HS-27A (cell line): Measurements from ENCODE around the gene EIF1.
"Not testable (repeated sequence)": the region's sequence is repeated elsewhere in the genome, so short reads cannot be mapped to it uniquely, and the experiment has no call there.

Experiments used
- DNase-seq: peaks from one replicate; pipeline ENCODE4 v3.0.0-alpha.2; 2012; ENCODE audit warnings: low read depth, missing footprints

Gene EIF1

DNA sequence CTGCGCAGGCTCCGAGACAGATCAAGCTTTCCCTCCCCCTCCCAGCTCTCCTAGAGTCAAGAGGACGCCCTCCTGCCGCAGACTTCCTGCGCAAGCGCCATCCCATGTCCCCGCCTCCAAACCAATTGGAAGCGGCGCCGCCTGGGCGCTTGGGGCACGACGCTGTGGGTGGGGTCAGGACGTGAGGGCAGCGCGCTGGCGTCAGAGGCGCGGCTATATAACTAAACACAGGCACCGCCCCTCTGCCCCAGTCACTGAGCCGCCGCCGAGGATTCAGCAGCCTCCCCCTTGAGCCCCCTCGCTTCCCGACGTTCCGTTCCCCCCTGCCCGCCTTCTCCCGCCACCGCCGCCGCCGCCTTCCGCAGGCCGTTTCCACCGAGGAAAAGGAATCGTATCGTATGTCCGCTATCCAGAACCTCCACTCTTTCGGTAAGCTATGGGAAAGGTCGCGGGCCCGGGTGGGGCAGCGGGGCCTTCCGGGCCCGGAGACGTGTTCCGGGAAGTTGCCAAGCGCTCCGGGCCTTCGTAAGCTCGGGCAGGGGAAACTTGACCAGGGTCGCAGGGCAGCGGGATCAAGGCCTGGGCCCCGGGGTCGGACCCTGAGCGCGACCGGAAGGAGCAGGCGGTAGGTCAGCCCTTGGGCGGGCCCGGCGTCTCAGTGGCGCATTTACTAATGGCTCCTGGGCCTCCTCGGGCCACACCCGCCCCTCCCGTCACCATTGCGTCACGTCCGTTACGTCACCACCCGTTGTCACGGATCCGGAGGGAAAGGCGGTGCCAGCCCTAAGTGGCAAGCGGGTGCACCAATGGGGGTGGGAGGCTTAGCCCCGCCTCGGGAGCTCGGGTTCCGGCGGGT is at the start of gene EIF1:
EIF1 (plus strand) TSS at position 245 of the 856 bp plus-strand sequence; CDS start at position 399, 154 bp downstream.
- peak; percentile 88 for DNase-seq

DNA sequence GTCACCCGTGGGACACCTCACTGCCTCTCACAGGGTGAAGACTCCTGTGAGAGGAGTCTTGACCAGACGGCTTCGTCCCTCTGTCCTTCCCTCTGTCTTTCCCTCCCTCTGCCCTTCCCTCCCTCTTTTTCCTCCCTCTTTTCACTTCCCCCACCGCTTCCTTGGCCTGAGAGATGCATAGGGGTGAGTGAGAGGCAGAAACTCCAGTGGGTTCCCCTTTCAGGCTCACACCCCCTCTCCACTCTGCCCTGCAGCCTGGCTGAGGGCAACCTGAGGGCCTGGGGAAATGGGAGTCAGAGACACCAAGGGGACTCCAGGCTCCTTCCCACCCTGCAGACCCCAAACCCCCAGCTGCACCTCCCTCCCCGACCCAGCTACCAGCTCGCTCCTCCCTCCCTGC is 49.7 kb upstream of the EIF1 start:
- DNase-seq = no peak

DNA sequence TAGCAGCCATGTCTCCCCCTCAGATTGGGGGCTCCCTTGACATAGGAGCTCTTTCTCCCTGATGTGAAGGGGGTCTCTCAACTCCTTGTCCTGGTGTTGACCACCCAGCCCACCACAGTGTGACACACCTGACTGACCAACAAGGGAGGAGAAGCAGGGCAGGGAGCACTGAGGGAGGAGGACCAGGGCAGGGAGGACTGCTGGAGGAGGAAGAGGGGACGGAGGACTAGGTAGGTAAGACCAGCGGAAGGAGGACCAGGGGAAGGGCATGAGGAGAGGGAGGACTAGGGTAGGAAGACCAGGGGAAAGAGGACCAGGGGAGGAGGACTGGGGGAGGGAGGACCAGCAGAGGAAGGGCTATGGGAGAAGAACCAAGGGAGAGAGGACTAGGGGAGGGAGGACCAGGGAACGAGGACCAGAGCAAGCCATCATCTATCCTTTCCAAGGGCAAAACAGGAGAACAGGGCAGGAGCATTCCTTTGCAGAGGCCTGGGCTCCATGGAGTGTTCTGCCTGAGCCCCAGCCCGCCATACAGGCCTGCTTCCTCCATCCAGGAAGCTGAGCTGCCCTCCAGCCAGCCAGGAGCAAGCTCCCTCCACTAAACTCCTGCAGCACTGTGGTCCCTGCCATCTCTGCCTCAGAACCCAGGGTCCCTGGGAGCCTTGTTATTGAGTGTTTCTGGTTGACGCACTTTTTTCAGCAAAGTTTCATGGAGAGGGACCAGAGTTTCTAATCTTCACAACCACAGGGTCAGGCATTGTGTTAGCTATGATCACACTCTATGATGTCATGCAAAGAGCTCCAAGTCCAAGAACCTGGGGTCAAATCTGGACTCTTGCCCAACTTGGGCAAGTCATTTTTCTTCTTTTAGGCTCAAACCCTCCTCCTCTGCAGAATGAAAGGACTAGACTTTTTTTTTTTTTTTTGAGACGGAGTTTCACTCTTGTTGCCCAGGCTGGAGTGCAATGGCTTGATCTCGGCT is 48.9 kb upstream of the EIF1 start:
- DNase-seq = no peak

DNA sequence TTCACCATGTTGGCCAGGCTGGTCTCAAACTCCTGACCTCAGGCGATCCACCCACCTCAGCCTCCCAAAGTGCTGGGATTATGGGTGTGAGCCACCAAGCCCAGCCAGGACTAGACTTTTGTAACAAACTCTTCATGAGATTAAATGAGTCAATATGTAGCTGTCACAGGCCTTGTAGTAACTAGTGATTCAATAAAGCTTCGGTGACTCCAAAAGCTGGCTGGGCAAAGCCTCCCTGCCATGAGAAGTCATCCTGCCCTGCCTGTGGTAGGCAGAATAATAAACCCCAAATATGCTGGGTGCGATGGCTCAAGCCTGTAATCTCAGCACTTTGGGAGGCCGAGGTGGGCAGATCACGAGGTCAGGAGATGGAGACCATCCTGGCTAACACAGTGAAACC is 48.1 kb upstream of the EIF1 start:
- DNase-seq = not testable (repeated sequence)

DNA sequence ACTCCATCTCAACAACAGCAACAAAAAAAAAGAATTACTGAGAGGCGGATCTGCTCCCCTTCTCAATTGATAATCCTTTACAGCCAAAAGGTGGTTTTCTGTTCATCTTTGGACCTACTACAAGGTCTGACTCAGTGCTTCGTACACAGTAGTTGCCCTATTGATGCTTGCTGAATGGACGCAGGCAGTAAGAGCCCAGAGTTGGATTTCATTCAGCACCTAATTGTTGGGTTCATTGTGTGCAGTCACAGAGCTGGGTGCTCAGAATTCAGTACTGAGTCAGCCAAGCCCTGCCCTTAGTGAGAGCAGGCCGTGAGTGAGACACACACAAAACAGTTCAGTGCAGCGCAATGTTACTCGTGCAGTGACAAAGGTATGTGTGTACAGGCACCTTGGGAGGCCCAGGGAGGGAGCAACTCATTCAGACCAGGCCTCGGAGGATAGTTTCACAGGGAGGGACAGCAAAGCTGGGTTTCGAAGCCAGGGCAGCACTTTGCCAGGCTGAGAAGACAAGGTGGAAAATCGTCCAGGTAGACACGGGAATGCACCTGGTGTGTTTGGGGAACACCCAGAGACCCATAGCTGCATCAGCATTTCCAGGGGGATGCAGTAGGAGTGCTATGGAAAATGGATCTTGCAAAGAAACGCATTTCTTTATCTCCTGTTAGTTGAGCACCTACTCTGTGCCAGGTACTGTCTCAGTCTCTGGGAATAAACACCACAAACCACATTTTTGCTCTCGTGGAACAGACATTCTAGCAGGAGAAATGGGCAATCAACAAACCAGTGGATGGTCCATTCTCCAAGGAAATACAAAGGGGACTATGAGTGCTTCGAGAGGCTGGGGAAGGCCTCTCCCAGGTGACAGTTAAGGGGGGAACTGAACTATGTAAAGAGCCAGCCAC is 46.2 kb upstream of the EIF1 start:
- no peak for DNase-seq

DNA sequence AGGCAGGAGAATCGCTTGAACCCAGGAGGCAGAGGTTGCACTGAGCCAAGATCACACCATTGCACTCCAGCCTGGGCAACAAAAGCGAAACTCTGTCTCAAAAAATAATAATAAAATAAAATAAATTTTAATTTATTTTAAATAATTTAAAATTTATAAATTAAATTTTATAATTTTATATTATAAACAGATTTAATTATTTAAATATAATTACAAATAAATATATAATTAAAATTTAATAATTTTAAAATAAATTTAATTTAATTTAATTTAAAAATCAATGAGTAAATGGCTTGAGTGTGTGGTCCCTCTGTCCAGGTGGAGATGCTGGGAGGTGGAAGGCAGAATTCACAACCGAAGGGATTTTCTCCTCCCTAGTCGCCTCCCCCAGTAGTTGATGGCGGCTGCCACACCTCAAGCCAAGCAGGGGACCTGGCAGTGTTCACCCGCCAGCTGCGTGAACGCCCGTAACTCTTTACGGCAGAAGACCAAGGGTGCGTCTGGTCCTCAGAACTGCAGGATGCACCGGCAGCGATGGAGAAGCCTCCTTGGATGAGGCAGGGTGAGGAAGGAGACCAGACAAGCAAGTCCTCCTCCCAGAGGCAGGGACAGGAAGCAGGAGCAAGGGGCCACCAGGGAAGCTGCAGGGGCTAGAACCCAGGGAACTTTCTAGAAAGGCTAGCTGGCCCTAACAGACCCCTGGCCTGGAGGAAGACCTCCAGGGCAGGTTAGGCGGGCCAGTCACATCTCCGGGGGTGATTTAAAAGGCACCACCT is 41.5 kb upstream of the EIF1 start:
- no peak for DNase-seq

DNA sequence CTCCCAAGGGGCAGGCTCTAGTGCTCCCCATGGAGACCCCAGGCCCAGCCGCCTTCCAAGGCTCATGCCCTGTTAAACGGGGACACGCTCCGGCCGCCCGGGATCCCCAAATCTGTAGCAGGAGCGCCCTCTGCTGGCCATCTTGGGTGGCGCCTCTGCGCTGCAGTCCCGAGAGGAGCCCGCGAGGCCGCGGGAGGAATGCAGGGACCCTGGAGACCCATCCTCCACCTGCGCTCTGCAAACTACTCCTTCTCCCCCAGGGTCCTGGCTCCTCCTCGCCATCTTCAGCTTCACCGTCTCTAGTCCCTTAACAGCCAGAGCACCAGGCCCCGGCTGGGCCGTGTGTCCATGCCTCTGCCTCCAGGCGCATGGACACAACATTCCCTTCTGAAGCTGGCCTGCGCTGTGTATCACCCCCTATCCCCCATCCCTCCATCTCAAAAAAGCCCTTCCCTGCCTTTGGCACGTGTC is 40.7 kb upstream of the EIF1 start:
- DNase-seq = no peak

DNA sequence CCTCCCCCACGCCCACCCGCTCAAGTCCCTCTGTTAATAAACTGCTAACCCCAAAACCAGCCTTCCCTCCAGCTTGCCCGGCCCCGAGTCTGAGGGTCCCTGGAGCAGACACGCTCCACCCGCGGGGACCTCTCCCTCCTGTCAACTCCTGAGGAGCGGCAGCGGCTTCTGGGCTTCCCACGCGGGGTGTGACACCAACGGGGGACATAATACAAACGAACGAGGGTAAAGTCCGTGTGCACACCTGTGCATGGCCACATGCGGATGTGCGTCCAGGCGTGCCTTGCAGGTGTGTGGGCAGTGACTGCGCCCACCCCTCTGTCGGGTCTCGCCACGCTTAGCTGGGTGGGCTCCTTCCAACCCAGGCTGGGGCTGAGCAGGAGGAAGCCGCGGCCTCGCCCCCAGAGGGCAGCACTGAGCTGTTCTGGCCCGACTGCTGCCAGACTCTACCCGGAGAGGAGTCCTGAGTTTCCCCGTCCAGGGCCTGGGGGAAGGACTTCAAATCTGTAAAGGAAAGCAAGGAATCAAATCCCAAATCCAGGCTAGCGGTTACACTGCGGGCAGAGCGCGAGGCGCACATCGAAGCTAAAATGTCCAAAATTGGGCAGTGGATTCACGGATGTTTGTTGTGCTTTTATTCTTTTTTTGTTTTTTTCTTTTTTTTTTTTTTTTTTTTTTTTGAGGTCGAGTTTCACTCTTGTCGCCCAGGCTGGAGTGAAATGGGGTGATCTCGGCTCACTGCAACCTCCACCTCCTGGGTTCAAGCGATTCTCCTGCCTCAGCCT is 40.1 kb upstream of the EIF1 start:
- DNase-seq = no peak

DNA sequence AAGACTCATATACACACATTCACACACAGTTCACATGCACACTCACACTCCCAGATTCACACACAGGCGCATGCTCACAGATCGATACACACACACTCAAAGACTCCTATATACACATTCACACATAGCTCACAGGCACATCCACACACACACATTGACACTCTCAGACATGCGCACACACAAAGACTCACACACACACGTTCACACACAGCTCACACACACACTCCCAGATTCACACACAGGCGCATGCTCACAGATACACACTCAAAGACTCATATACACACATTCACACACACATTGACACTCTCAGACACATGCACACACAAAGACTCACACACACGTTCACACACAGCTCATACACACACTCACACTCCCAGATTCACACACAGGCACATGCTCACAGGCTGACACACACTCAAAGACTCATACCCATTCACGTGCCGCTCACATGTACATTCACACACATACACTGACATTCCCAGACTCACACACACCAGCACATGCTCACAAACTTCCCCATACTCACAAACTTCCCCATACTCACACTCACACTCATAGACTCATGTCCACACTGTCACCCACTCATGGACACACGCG is 38.7 kb upstream of the EIF1 start:
- DNase-seq = no peak

DNA sequence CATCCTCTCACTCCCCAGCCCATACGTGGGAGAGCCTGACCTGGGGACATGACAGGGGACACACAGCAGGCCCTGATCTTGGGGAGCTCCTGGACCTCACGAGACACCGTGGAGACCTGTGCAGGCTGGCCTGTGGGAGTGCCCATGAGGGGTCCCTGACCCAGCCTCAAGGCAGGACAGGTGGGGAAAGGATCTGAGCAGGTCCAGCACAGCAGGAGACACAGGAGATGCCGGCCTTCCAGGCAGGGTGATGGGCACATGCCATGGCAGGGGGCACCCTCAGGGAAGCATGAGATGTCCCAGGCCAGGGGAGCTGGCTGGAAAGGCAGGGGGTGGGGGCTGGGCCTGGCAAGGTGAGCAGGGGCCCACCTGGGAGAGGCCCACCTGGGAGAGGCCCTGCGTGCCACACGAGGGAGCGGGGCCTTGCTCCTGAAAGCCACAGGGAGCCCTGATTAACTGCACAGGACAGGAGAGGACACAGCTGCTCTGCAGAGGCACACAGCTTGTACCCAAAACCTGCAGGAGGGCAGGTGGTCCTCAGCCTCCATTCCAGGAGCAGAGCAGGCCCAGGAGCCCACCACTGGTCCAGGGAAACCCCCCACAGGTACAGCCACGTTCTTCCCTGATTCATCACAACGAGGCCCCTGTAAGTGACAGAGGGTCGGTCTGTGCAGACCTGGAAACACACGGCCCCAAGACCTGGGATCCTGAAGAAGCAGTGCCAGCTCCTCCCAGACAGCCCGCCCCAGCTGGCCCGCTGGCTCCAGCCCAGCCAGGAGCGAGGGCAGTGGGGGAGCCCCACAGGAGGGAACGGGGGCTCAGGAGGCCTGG is 37.7 kb upstream of the EIF1 start:
- DNase-seq = no peak

DNA sequence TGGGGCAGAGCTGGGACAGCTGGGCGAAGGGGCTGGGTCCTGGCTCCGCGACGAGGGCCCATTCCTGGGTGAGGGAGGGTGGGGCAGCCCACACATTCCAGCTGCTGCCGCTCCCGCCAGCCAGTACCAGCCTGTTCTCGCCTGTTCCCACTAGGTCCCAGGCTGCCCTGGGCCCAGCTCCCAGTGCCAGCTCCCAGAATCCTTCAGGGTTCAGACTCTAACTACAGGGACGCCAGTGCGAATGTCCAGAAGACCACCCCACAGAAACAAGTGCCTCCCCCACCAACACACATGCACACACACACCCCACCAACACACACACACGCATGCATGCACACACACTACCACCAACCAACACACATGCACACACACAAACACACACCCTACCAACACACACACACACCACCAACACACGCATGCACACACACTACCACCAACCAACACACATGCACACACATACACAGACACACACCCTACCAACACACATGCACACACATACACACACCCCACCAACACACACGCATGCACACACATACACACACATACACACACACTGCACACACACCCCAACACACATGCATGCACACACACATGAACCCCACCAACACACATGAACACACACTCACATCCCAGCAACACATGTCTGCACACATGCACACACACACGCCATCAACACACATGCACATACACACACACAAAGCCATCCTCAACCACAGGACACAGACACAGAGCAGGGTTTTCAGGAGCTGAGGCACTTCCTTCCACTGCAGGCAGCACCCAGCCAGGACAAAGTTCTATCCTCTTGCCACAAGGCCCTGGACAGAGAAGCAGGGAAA is 36.8 kb upstream of the EIF1 start:
- DNase-seq = no peak

DNA sequence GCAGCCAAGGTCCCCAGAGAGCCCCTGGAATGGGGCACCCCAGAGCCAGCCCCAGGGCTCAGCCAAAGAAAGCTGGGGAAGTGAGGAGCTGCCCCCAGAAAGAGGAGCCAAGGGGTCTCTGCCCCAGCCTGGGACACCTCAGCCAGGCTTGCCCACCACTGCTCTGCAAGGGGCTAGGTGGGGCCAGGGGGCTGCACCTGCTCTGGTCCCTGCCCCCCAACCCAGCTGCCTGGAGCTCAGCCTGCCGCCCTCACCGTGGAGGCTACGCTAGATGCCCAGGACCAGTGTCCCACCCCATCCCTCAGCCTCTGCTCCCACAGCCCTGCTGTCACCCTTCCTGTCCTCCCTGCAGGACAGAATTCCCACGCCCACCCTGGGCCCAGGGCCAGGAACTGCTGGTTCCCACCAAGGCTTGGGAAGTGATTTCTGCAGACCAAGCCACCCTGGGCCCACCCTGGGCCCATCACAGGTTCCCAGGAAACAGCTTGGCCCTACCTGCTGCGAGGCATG is 36.2 kb upstream of the EIF1 start:
- DNase-seq = no peak

DNA sequence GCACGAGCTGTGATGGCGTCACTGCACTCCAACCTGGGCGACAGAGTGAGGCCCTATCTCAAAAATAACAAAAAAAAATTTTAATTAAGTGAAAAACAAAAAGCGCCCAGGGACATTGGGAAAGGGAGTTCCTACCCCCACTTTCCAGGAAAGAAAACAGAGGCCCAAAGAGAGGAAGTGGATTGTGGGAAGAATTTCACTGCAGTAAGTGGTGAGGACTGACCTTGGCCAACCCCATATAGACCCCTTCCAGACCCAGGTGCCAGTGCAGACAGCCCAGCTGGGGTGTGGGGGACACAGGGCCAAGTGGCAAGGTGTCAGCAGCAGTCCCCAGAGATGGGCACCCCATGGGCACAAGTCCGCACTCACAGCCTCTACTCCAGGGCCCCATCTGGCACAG is 35.3 kb upstream of the EIF1 start:
- no peak for DNase-seq

DNA sequence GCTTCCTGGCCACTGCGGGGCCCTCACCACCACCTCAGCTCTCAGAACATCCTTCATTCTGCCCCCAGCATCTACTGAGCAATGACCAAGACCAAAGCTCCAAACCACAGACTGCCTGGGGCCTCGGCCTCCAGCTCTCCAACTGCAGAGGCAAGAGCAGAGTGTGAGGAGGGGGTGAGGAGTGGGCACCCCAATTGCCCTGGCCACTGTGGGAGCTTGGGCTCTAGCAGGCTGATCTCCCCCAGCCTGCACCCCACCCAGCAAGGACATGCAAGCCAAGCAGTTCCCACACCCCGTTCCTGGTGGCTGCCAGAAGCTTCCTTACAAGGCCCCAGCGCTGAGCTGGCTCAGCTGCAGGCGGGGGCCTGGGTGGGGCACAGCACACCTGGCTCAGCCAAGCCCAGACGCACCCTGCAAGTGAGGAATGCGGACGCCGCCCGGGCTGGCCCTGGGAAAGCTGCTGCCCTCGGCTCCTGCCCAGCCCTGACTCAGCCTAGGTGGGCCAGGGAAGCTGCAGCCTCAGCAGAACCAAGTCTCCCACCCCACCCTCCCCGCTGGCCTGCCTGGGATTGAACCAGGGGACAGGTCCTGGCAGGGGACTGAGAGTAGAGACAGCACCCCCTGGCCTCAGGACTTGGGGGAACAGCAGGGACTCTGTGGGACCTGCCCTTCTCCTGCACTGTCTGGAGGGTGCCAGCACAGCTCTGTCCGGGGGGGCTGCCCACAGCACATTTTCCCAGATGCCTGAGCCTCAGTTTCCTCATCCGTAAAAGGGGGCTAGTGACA is 34.6 kb upstream of the EIF1 start:
- DNase-seq = no peak

DNA sequence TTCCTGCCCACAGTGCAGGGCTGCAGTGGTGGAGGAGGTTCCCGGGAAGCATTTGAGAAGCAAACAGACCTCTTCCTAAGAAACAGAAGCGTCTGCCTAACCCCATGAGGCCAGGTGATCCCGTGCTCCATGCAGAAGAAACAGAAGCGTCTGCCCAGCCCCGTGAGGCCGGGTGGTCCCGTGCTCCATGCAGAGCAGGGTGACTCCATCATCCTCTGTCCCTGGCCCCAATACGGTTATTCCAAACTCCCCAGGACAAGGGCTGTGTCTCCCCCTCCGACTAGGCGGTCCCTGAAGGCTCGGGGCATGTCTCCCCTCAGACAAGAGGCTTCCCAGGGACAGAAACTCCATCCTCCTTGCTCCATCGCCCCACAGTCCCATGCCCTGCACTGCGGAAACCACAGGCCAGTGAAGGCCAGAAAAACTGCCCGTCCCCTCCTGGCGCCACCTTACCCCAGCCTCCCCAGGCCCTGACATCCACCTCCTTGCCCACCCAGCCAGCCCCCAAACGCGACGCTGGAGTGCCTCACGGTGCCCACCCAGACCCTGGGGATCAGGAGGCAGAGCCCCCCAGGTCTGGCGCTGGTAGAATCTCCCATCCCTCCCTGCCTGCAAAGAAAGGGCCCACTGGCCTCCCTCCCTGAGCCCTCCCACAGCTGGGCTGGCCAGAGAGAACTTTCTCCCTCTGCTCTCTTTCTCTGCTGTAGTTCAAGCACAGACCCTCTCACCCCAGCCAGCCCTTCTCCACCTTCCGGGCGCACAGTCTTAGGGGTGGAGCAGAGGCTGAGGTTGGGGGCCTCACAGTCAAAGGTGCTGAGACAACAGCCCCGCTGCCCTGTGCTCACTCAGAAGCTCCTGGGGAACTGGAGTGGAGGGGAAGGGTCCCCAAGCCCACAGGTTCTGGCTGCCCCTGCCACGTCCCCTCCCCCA is 33.7 kb upstream of the EIF1 start:
- no peak for DNase-seq
